Measurements from ENCODE around the gene GIGYF2. TPM values are rescaled to one million over a fixed set of nuclear protein-coding genes. Genes with fewer than 3 reads are reported as not detected.

GIGYF2 gene
- total and polyA plus RNA-seq, 2 of the 13 experiments (the other 11 are each of a cell fraction or from before 2014, with no cell fraction given), result 44.9 to 73.5 TPM

GRCh38 chr2:232870766-232871371, 173.7 kb downstream of the GIGYF2 start:
- Histone ChIP-seq H2AFZ (ENCODE audit: low read length) (no peak overlapping the region), H3K4me3 (replicated peaks in 1 of 3; ENCODE audit: insufficient read depth in 1 of 3, low read depth in 2 of 3, low read length in 3 of 3) (peak overlapping the region; percentile 51 to 72 (median 57)), H3K27me3 (ENCODE audit: control insufficient read depth in 1 of 2, insufficient read depth in 2 of 2, low read length in 2 of 2) (no peaks in the 10 kb centered on the region), H3K36me3 (replicated peaks in 1 of 2; ENCODE audit: control insufficient read depth in 1 of 2, insufficient read depth in 2 of 2, low read length in 2 of 2) (peaks cover 0 to 5% of the 10 kb centered on the region in 2 experiments; a peak in 2 of 5 replicates), H3K9ac (ENCODE audit: insufficient read depth, low read depth, low read length) (peak overlapping the region; percentile 92), H4K20me1 (ENCODE audit: insufficient read depth, low read length) (no peaks in the 10 kb centered on the region), H3K79me2 (ENCODE audit: insufficient read depth, low read length) (peaks cover 54% of the 10 kb centered on the region), H3K9me3 (ENCODE audit: low read length) (no peaks in the 10 kb centered on the region), H3K4me2 (ENCODE audit: low read depth, low read length) (peak overlapping the region; percentile 79), H3K4me1 (ENCODE audit: insufficient read depth, low read length) (peaks cover 75% of the 10 kb centered on the region), H3K27ac (ENCODE audit: extremely low read length, insufficient read depth, low read length) (peak overlapping the region; percentile 94)
- no TSS peak for BruUV-seq (replicated peaks)
- 65% methylated on average over 13 of the region's 17 CpGs for WGBS (ENCODE audit: low lambda C conversion rate)
- FAIRE-seq (no peak), DNase-seq (ENCODE audit: low spot score) (no peak), ATAC-seq (peak; percentile 4)
- in situ Hi-C loops (cut with HindIII; ENCODE audit: extremely low pct_ligation_motif_present, low pct_unique_long_range_greater_than_20kb), result no loop called here
- CTCF ChIA-PET (ENCODE audit: low intra/inter-chr PET ratio, low total read pairs), result interaction anchor here (2.8 kb wide), 1 partner anchor 18 kb away, joined by 9 read pairs; no protein-coding TSS in a partner anchor
- intact Hi-C loops (cut with micrococcal nuclease; ENCODE audit: unreplicated experiment), result no loop called here
- POLR2A ChIA-PET, result interaction anchor here (1.3 to 8.6 kb wide), 3 partner anchors 13 to 190 kb away, joined by 3 to 297 read pairs (median 4); partner anchors contain the start of genes INPP5D and NGEF
- TF ChIP-seq FUBP1 (CRISPR knock-in tag; IDR thresholded peaks at IDR 0.05; ENCODE audit: borderline replicate concordance), result no peak
- TF ChIP-seq HMGXB4 (CRISPR knock-in tag; IDR thresholded peaks at IDR 0.05; ENCODE audit: borderline replicate concordance in 1 of 2, low read depth in 1 of 2), result 0 out of 4 replicates have a peak, but pooled peaks of 1 of the 2 experiments have one; percentile 7
- TF ChIP-seq ZBTB10 (CRISPR knock-in tag; IDR thresholded peaks at IDR 0.05; ENCODE audit: borderline replicate concordance), result 0 out of 2 replicates have a peak, but pooled peaks have one; percentile 56
- 0 out of 2 replicates have a peak, but pooled peaks have one; percentile 6 for TF ChIP-seq ZSCAN21 (CRISPR knock-in tag; IDR thresholded peaks at IDR 0.05; ENCODE audit: borderline replicate concordance)
- 0 out of 2 replicates have a peak, but pooled peaks have one; percentile 32 for TF ChIP-seq ZBTB26 (CRISPR knock-in tag; IDR thresholded peaks at IDR 0.05; ENCODE audit: borderline replicate concordance)
- no peak for TF ChIP-seq ZNF205 (CRISPR knock-in tag; IDR thresholded peaks at IDR 0.05)
- peak; percentile 39; the same call in 1 of the 2 replicates for TF ChIP-seq ZNF264 (CRISPR knock-in tag; IDR thresholded peaks at IDR 0.05)
- peak; percentile 67; the same call in 1 of the 2 replicates for TF ChIP-seq ZSCAN31 (CRISPR knock-in tag; IDR thresholded peaks at IDR 0.05; ENCODE audit: low read depth)
- TF ChIP-seq DBP (CRISPR knock-in tag; IDR thresholded peaks at IDR 0.05; ENCODE audit: not compliant biosample characterization), result no peak
- 0 out of 2 replicates have a peak, but pooled peaks have one; percentile 38 for TF ChIP-seq NKX3-1 (CRISPR knock-in tag; IDR thresholded peaks at IDR 0.05)
- TF ChIP-seq NCOR1 (IDR thresholded peaks at IDR 0.05; ENCODE audit: borderline replicate concordance, low read length), result 0 out of 2 replicates have a peak, but pooled peaks have one; percentile 31
